IPS-NIHi7 (cell line): ENCODE data around the gene PHF5A.
A peak's percentile ranks its signal among the peaks of the same experiment; 100 is the strongest.
"Not testable (repeated sequence)": the region's sequence is repeated elsewhere in the genome, so short reads cannot be mapped to it uniquely, and the experiment has no call there.

ENCODE experiments used
- DNase-seq: peaks from one replicate; pipeline ENCODE4 v3.0.0; 2012; ENCODE audit warnings: mixed read lengths; ENCODE audit errors: extremely low spot score

PHF5A gene

DNA sequence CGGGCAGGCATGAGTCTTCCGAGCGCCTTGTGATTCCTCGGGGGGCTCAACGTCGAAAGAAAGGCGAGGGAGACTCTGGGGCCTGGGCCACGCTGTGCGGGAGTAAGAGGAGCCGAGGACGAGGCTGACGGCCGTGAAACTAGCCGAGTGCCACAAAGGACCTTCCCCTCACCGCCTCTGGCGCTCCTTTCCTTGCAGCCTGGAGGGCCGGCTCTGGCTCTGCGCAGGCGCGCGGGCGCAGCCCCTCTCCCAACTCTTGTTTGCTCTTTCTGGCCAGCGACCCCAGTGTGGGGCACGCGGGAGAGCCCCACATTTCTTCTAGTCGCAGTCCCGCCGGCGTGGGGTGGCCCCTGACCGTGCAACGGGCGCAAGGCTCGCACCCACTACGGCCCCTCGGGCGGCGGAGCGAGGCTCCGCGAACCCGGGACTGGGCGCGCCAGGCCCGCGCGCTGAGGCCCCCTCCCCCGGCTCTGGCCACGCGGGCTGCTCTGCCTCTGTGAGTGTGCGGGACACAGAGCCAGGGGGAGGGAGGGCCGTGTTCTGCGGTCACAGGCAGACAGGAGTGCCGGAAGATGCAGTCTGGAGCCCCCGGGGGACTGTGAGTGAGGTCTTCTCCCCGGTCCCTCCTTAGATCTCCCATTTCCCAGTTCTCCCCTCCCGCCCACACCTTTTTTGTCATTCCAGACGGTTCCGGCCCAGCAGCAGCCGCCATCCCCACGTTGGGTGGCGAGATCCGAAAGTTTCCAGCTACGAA, 20.9 kb downstream of the PHF5A start:
- peak; percentile 41 for DNase-seq

DNA sequence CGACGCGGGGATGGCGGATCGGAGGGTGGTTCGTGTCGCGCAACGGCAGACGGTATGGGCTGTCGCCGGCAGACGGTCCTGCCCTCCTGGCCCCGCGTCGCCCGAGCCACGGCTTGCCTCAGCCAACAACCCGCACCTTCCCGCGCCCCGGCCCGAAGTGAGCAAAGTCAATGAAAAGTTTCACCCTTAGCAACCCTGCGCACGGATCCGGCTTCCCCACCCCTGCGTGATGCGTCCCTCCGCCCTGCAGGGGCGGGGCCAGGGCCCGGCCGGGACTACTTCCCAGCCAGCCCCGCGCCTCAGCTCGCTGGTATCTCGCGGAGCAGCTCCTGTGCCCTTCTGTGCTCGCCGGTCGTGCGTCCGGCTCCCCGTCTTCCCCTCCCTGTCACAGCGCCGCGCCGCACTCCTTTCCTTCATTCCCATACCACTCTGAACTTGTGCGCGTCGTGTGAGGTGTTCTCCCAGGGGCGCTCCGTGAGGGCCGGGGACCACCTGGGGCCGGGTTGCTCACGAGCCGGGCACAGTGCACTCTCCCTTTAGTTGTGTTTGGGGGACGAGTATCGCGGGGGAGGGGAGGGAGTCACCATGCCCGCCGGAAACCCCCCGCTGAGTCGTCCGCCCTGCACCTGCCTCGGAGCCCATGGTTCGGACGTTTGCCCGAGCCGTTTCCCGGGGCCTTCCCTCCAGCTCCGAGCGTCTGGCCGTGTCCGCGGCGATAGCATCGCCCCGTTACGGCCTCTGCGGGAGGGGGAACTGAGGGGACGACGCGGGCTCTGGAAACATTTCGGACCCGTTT, 21.7 kb downstream of the PHF5A start, which contains the start of gene TOB2:
TOB2 (minus strand) TSS at position 163 of the 796 bp plus-strand sequence. CDS start 9,456 bp downstream, outside the sequence.
- DNase-seq = peak; percentile 78

DNA sequence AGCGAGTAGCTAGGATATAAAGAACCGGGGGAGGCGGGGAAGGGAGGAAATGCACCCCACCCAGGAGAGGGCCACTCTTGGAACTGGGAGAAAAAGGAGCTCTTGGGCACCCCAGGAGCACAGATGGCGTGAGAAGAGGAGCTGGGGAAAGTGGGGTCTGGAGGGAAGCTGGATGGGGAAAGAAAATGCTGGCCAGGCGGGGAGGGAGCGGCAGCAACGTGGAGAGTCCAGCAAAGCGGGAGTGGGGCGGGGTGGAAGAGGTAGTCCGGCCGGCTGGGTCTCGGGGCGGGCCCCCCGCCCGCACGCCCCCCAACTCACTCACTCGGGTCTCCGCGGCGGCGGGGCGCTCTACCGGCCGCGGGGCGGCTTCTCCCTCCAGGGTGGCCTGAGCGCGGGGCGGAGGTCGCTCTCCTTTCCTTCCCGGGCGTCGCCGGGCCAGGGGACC, 22.4 kb downstream of the PHF5A start:
- no peak for DNase-seq

DNA sequence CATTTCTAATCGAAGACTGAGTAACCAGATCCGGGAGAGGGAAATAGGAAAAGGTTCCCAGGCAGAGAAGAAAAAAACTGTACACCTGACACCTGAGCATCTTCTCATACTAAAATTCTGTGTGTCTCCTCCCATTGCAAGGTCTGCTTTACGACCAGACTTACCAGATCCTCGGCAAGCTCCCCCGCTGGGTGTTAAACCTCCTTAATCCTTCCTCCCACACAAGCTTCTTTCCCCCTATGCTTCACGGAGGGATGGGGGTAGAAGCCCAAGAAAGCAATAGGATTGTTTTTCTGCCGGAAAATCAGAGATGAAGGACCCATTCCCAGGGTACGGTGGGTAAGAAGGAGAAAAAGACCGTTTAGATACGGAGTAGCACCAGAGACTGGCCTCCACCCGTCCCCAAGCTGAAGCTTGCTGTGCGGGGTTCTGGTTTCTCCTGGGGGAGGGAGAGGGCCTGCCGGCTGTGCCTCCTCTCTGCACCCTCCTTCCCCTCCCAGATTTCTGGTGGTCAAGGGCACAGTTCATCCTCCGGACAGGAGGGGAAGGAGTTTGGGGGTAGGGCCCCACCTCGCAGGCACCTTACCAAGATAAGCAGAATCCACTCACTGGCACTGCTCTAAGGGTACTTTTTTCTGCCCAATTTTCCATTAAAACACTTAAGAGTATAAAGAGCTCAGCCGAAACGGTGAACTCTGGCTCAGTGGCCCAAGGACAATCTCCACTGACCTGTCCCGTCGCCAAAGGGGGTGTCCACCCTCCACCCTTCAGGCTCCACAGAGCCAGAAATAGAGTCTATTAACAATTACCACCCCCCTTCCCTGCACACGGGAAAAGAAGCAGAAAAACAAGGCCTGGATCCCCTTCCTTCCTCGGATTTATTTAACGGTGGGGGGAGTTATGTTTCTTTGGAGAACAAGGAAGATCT, 23.1 kb downstream of the PHF5A start:
- no peak for DNase-seq

DNA sequence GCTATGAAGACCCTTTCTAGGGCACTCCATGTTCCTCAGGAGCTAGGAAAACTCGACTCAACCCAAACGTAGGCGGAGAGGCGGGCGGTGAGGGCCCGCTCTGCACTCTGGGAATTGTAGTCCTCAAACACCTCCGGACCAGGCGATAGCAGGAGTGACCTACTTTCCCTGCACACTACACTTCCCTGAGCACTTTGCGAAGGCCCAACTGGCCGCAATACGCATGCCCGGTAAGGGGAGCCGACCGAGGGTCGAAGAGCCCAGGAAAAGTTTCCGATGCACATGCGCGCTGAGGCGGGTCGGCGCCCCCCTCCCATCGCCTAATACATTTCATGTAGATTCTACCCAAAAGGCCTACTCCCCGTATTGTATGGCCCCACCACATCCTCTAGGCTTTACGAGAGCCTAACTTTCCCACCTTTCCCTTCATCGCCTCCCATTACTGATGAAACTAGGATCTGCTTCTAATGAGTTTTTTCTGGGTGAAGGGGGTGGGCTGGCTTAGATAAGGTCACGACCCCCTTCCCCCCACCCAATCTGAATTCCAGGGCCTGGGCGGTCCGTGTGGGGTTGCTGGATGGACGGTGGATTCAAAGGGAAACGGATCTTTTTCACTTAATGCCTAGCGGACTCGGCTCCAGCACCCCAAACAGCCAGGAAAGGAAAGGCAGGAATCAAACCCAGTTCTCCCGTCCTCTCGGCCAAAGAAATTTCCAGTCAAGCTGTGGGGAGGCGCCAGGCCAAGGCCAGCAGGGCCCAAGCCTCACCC, 23.9 kb downstream of the PHF5A start:
- peak; percentile 94 for DNase-seq

DNA sequence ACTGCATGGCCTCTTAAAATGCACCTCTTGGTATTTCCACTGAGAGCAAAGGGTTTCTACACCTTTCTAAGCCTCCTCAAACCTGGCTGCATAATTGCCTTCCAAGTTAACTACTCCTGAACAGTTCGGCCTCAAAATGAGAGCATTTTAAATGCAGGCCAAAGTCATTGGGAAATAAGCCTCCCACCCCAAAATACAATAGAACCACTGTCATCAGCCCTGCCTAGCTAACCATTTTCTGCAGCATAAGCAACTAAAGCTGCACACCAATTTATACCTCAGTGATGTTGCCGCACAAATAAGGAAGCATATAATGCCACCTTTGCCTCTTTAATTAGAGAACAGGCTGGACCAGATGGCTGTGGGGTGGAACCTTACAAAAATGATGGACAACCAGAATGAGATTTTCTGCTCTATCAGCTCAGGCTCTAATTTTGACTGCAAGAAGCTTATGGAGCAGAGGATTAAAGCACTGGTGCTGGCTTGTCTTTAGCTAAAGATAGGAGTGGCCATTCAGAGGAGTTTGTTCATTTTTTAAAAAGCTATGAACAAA, 26.2 kb downstream of the PHF5A start:
- DNase-seq = no peak

DNA sequence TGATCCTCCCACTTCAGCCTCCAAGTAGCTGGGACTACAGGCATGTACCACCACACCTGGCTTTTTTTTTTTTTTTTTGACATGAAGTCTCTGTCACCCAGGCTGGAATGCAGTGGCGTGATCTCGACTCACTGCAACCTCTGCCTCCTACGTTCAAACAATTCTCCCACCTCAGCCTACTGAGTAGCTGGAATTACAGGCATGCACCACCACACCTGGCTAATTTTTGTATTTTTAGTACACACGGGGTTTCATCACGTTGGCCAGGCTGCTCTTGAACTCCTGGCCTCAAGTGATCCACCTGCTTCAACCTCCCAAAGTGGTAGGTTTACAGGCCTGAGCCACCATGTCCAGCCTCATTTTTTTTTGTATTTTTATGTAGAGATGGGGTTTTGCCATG, 28.0 kb downstream of the PHF5A start:
- not testable (repeated sequence) for DNase-seq

DNA sequence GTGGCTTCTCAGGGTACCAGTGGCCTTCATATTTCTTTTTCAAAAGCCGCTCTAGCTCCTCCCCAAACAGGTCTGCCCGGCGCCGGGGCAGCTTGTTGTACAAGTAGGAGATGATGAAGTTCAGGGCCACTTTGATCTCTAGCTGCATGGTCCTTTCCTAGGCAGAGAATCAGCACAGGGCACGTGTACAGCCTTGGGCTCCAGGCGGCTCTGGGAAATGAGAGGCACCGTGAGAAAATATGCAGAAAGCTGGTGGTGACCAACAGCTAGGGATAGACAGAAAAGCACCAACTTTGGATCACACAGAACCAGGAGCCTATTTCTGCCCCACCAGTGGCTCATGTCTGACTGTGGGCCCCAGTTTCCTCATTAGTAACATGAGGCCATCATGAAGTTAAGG, 31.3 kb downstream of the PHF5A start:
- no peak for DNase-seq

DNA sequence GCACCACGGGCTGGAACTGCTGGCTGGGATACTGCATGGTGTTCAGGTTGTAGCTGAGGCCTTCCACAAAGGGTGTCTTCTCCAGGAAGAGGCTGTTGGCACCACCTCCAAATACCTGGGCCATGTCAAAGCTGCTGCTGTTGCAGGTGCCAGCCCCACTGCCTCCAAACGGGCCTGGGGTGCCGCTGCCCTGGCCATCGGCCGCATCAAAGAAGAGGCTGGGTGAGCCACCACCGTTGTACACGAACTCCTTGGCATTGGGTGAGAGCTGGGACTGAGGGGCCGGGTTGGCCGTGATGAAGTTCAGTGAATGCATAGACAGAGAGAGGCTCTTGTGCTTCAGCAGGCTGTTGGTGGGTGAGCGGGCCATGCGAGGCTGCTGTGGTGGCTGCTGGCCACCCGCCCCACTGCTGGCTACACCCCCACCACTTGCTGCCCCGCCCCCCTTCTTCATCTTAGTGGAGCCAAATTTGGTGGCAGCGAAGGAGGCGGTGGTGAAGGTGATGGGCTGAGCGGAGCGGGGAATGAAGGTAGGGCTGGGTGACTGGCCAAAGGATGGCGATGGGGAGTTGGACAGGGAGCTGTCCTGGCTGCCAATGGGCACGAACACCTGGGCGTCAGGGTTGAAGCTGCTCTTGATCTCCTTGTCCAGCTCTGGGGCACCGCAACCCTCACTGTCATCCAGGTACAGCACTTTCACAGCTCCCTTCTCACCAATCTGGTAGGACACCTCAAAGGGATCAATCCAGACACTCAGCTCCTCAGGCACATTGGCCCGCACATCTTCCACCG, 32.0 kb downstream of the PHF5A start:
- DNase-seq = no peak

DNA sequence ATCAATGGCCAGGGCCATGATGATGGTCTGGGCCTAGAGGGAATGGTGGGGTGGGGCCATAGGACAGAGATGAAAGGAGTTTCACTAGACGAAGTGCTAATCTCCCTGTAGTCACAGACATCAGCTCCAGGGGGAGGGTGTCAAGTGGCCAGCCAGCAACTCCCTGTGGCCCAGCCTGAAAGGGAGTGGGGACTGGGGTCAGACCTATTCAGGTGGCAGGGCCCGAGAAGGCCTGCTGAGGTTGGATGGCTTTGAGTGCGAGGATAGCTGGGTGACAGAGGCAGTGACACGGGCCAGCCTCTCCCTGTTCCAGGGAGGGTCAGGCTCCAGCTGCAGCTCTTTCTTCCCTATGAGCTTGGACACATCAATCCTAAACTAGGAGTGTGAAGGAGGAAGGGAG, 32.9 kb downstream of the PHF5A start:
- no peak for DNase-seq

DNA sequence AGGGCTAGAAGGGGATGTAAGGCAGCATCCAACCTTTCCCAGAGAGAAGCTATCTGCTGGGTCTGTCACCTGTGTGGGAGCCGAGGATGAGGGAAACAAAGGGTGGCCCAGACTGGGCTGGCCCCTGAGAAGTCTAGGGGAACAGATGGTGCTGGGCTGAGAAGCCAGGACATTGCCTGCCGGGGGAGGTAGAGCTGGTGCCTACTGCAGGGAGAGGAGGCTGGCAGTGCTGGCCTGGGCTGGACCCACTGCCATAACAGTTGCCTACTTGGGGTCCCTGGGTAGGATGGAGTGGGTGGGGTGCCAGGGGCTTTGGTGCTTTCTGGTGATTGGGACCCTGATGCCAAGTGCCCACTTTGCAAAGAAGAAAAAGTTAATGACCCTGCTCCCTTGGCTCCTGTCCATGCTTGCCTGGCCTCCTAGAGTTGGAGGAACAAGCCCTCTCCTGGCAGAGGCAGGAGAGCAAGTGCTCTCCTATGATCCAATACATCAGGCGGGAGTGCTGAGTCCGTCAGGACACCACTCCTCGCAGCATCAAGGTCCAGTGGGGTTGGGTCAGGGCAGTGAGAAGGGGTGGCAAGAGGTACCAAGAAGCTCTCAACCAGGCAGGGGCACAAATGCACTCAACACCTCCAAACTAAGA, 34.0 kb downstream of the PHF5A start:
- not testable (repeated sequence) for DNase-seq

DNA sequence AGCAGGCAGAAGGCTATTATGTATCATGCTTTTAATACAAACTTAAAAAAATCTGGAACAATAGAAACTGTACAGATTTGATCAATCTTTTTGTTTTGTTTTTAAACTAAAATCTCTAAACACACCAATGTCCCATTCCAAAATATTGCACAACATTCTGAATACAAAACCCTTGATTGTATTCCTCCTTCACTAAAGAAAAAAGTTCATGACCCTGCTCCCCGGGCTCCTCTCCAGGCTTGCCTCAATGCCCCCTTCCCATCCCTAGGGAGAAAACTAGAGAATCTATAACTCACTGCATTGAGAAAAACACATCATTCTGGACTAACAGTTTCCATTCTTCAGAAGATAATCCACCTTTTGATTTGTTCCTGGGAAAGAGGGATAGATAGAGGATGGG, 35.0 kb downstream of the PHF5A start:
- not testable (repeated sequence) for DNase-seq

DNA sequence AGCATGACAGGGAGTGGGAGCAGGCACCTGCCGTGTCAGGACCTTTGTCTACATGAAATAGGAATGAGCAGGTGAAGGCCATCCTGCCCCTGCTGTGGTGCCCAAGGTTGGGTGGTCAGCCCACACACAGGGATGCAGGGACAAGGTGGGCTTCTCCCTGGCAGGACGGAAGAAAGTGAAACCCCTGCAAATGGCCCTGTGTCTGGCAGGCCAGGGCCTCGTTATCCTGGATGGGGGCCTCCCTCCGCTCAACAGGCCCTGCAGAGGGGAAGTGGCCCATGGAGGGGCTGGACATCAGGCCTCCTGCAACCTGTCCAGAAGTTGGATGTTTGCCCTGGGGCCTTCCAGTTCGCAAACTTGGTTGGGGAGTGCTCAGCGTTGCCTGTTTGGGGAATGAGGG, 36.8 kb downstream of the PHF5A start:
- no peak for DNase-seq

DNA sequence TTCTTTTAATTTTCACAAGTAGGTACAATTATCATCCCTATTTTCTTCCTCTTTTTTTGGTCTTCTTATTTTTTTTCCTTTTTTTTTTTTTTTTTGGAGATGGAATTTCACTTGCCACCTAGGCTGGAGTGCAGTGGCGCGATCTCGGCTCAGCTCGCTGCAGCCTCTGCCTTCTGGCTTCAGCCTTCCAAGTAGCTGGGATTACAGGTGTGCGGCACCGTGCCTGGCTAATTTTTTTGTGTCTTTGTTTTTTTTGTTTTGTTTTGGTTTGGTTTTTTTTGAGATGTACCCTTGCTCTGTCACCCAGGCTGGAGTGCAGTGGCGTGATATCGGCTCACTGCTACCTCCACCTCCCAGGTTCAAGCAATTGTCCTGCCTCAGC, 38.5 kb downstream of the PHF5A start:
- DNase-seq = no peak

DNA sequence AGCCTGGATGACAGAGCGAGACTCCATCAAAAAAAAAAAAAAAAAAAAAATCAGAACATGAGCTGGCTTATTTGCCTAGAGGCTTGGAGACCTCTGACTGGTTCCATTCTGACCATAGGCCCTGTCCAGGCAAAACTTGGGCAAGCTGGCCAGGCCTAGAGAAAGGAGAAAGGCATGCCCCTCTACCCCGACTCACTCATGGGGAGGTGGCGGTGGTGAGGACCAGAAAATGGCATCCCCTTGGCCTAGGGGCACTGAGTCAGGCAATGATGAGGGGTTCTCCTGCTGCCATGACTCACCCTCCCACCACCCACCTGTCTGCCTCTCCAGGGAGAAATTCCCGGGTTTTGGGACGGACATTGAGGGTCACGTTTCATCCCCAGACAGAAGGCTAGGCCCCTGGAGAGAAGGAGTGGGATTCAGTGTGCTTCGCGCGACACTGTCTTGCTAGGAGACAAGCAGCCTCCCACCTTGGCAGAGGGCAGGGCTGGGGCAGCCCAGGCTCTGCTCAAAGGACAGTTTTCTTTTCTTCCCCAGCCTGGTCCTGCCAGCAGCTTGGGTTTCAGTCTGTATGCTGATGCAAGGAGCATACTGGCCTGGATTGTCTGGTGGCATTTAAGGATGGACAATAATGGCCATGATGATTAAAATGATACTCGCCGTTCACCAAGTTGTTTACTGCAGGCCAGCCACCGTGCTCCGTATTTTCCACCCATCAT, 39.1 kb downstream of the PHF5A start:
- DNase-seq = no peak

DNA sequence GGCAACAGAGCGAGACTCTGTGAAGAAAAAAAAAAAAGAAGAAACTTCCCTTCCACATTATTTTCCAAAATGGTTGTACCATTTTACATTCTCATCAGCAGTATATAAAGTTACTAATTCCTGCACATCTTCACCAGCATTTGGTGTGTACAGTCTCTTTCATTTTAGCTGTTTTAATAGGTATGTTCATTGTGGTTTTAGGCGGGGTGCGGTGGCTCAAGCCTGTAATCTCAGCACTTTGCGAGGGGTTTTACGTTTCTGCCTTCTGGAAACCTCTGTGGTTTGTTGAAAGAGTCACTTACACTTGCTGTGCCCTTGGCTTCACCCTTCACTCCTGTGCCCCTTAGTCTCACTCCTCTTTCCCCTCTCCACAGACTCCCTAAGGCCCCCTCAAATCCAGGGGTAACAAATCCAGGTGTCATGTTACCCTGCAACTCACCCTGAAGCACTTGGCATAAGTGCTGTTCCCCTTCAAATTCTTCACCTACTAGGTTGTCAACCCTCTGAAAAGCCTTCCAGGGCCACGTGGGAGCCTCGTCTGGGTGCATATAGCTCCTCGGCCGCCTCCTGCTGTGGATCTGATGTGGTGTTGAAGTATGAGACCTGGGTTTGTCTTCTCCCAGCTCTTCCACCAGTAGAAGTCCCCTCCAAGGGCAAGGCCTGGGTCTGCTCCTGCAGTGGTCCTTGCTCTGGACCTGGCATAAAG, 42.7 kb downstream of the PHF5A start:
- DNase-seq = no peak

DNA sequence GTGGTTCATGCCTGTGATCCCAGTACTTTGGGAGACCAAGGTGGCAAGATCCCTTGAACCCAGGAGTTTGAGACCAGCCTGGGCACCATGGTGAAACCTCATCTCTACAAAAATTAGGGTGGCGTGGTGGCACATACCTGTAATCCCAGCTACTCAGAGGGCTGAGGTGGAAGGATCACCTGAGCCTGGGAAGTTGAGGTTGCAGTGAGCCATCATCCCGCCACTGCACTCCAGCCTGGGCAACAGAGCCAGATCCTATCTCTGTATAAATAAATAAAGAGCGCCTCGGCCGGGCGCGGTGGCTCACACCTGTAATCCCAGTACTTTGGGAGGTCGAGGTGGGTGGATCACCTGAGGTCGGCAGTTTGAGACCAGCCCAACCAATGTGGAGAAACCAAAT, 49.8 kb downstream of the PHF5A start:
- no peak for DNase-seq
